SK-N-SH (cell line): ENCODE measurements around the gene SYT11. TPM values are rescaled to one million over a fixed set of nuclear protein-coding genes. Genes with fewer than 3 reads are reported as not detected.

Experiments
- CTCF ChIA-PET: fragments of 300-600, 350-600 bp; formaldehyde crosslinking; extraction: SDS; loops from one replicate; lab custom pipeline; 2021; lab: Yijun Ruan, JAX
- POLR2A ChIA-PET: fragments of 350-600 bp; sonication (Branson Sonifier 250); formaldehyde crosslinking; extraction: SDS; loops from one replicate; lab custom pipeline; 2020; ENCODE audit warnings: antibody characterized with exemption, inconsistent platforms; lab: Yijun Ruan, JAX
- DNase-seq: peaks from one replicate; pipeline ENCODE4 v3.0.0; 2012
- H2AFZ ChIP-seq: fragments of 200-600 bp; sonication (generic); 2 replicates; pipeline ENCODE4 v1.8.1; 2016; ENCODE audit warnings: antibody characterized with exemption, mild to moderate bottlenecking, low read depth
- H3F3A ChIP-seq: fragments of 200-600 bp; sonication (generic); replicated peaks from 2 replicates; pipeline ENCODE3; 2016; ENCODE audit warnings: antibody characterized with exemption, mild to moderate bottlenecking; ENCODE audit not compliant: insufficient read depth
- H3K27ac ChIP-seq, 2 experiments: fragments of 200-500 bp in 1 of 2; fragments of 200-600 bp in 1 of 2; sonication (Bioruptor generic) in 1 of 2; sonication (generic), shearing (Covaris generic) in 1 of 2; 2 replicates each; pipeline versions ENCODE4 v1.5.1 to v1.6.1; 2014 to 2016; ENCODE audit warnings: low read depth in 2 of 2, inconsistent platforms in 1 of 2, low read length in 1 of 2, mild to moderate bottlenecking in 1 of 2, mixed read lengths in 1 of 2
- H3K27me3 ChIP-seq: fragments of 200-600 bp; sonication (generic), shearing (Covaris generic); 2 replicates; pipeline ENCODE4 v1.6.1; 2016; ENCODE audit warnings: mixed run types; ENCODE audit not compliant: insufficient read depth
- H3K36me3 ChIP-seq, 2 experiments: fragments of 200-500 bp in 1 of 2; fragments of 200-600 bp in 1 of 2; sonication (Bioruptor generic) in 1 of 2; sonication (generic) in 1 of 2; replicated peaks in 1 of 2; 2 replicates each; pipeline versions ENCODE3 to v1.5.1; 2014 to 2016; ENCODE audit warnings: low read length in 1 of 2, mild to moderate bottlenecking in 1 of 2; ENCODE audit not compliant: insufficient read depth in 2 of 2, control insufficient read depth in 1 of 2
- H3K4me1 ChIP-seq, 2 experiments: fragments of 200-500 bp in 1 of 2; fragments of 200-600 bp in 1 of 2; sonication (Bioruptor generic) in 1 of 2; sonication (generic), shearing (Covaris generic) in 1 of 2; 2 replicates each; pipeline versions ENCODE4 v1.5.1 to v1.6.1; 2014 to 2016; ENCODE audit warnings: low read depth in 1 of 2, low read length in 1 of 2, mixed run types in 1 of 2; ENCODE audit not compliant: insufficient read depth in 2 of 2, control insufficient read depth in 1 of 2
- H3K4me2 ChIP-seq: fragments of 200-600 bp; sonication (generic), shearing (Covaris generic); 2 replicates; pipeline ENCODE4 v1.6.1; 2017; ENCODE audit warnings: mixed run types
- H3K4me3 ChIP-seq, 2 experiments: fragments of 200-500 bp in 1 of 2; fragments of 200-600 bp in 1 of 2; sonication (Bioruptor generic) in 1 of 2; sonication (generic), shearing (Covaris generic) in 1 of 2; 2 replicates each; pipeline versions ENCODE4 v1.5.1 to v1.8.1; 2014 to 2016; ENCODE audit warnings: low read depth in 2 of 2, inconsistent platforms in 1 of 2, low read length in 1 of 2, mild to moderate bottlenecking in 1 of 2, mixed read lengths in 1 of 2, moderate library complexity in 1 of 2
- H3K79me2 ChIP-seq: fragments of 200-600 bp; sonication (generic); 2 replicates; pipeline ENCODE4 v1.8.1; 2017; ENCODE audit warnings: mild to moderate bottlenecking; ENCODE audit not compliant: insufficient read depth
- H3K9ac ChIP-seq: fragments of 200-600 bp; sonication (generic); 2 replicates; pipeline ENCODE4 v1.6.1; 2017; ENCODE audit warnings: mixed run types
- H3K9me2 ChIP-seq: fragments of 200-600 bp; sonication (generic); 2 replicates; pipeline ENCODE4 v1.6.1; 2017; ENCODE audit warnings: mixed run types
- H3K9me3 ChIP-seq: fragments of 200-600 bp; sonication (generic); 2 replicates; pipeline ENCODE4 v1.6.1; 2017; ENCODE audit warnings: mixed run types, mild to moderate bottlenecking, moderate library complexity
- H4K20me1 ChIP-seq: fragments of 200-600 bp; sonication (generic); 2 replicates; pipeline ENCODE4 v1.6.1; 2017; ENCODE audit warnings: mild to moderate bottlenecking, mixed run types; ENCODE audit not compliant: insufficient read depth
- CTCF ChIP-seq: fragments of 200-600 bp; sonication (generic); IDR thresholded peaks from 2 replicates; pipeline ENCODE4 v1.6.1; 2017; ENCODE audit warnings: antibody characterized with exemption, mild to moderate bottlenecking, moderate library complexity
- FOXJ3 ChIP-seq: sonication (generic); formaldehyde crosslinking; IDR thresholded peaks from 2 replicates; pipeline ENCODE4 v1.5.1; 2020; ENCODE audit warnings: mild to moderate bottlenecking, missing genetic modification reagents
- FOXM1 ChIP-seq: IDR thresholded peaks from 2 replicates; pipeline ENCODE4 v1.4.0; 2012; ENCODE audit warnings: low read depth, mild to moderate bottlenecking
- GATA2 ChIP-seq: sonication (generic); formaldehyde crosslinking; IDR thresholded peaks from 2 replicates; pipeline ENCODE4 v1.5.0; 2020; ENCODE audit warnings: mild to moderate bottlenecking, missing genetic modification reagents
- IRF3 ChIP-seq: fragments of 150-350 bp; IDR thresholded peaks from 2 replicates; pipeline ENCODE4 v1.6.1; 2016; ENCODE audit warnings: mild to moderate bottlenecking, low read depth, low read length
- NFIC ChIP-seq: IDR thresholded peaks from 2 replicates; pipeline ENCODE4 v1.4.0; 2012; ENCODE audit warnings: borderline replicate concordance
- POLR2AphosphoS5 ChIP-seq: IDR thresholded peaks from 2 replicates; pipeline ENCODE4 v1.6.1; 2012; ENCODE audit warnings: low read depth, low read length
- RCOR1 ChIP-seq: fragments of 150-350 bp; IDR thresholded peaks from 2 replicates; pipeline ENCODE4 v1.6.1; 2017; ENCODE audit warnings: antibody characterized with exemption, low read length
- RFX5 ChIP-seq: IDR thresholded peaks from 2 replicates; pipeline ENCODE4 v1.6.1; 2012; ENCODE audit warnings: mild to moderate bottlenecking, improper control_type of control experiment, low read length
- SIN3A ChIP-seq: IDR thresholded peaks from 2 replicates; pipeline ENCODE4 v1.6.1; 2012; ENCODE audit warnings: low read depth, mild to moderate bottlenecking, low read length, moderate library complexity, borderline replicate concordance
- TEAD4 ChIP-seq: IDR thresholded peaks from 2 replicates; pipeline ENCODE4 v1.4.0; 2012; ENCODE audit warnings: mild to moderate bottlenecking, borderline replicate concordance; ENCODE audit not compliant: insufficient read depth
- YY1 ChIP-seq: IDR thresholded peaks from 2 replicates; pipeline ENCODE4 v1.4.0; 2012; ENCODE audit warnings: low read depth, mild to moderate bottlenecking
- WGBS: methylation state at CpG from one replicate; pipeline ENCODE4 v1.1.6; 2017; ENCODE audit warnings: low lambda C conversion rate; 5-methylcytosine and 5-hydroxymethylcytosine counted together
- polyA plus RNA-seq, 3 experiments: library from polyadenylated mRNA; depleted of rRNA; stranded (reverse); fragments of >200 nt; gene quantifications; 2 replicates each; pipeline ENCODE4 v1.2.3, GENCODE V29; 2012

SYT11 gene
- polyA plus RNA-seq, 1 of the 3 experiments (the other 2 are of a cell fraction), result 26.7 TPM

- no peak for DNase-seq
- peaks cover 37 to 81% of the 10 kb centered on the region in 2 experiments for H3K36me3 ChIP-seq
- CTCF ChIA-PET, result no interaction called here
Measured at GRCh38 chr1:155900161-155900560, 40.8 kb downstream of the SYT11 start.

GRCh38 chr1:155904261-155904660 lies 44.9 kb downstream of the SYT11 start:
- Histone ChIP-seq H3K4me3 (no peak overlapping the region), H3K27ac (no peak overlapping the region), H2AFZ (no peak overlapping the region), H3F3A (peaks cover 12% of the 10 kb centered on the region), H4K20me1 (no peaks in the 10 kb centered on the region), H3K4me1 (0 out of 4 replicates have a peak, but pooled peaks cover 0 to 8% of the 10 kb centered on the region in 2 experiments), H3K9me2 (no peaks in the 10 kb centered on the region), H3K9me3 (no peaks in the 10 kb centered on the region), H3K27me3 (no peaks in the 10 kb centered on the region), H3K36me3 (peaks cover 43 to 91% of the 10 kb centered on the region in 2 experiments), H3K4me2 (no peak overlapping the region), H3K9ac (no peak overlapping the region), H3K79me2 (peaks cover 47% of the 10 kb centered on the region)
- TF ChIP-seq RFX5 (no peak), IRF3 (no peak), FOXM1 (no peak)
- ChIA-PET CTCF (interaction anchor here (0.7 to 1.3 kb wide), 4 partner anchors 10 to 85 kb away, joined by 3 to 5 read pairs (median 4); no protein-coding TSS in a partner anchor), POLR2A (interaction anchor here (0.9 kb wide), 1 partner anchor 47 kb away, joined by 3 read pairs; the partner anchor contains the start of gene GON4L)
- no peak for DNase-seq
- whole genome bisulfite sequencing, result 94% methylated on average over 12 of the region's 12 CpGs

More at GRCh38 chr1:155900161-155900560, 40.8 kb downstream of the SYT11 start:
- Histone ChIP-seq H3F3A (peaks cover 16% of the 10 kb centered on the region), H3K4me1 (peaks cover 0 to 3% of the 10 kb centered on the region in 2 experiments; a peak in 1 of 4 replicates), H3K27me3 (no peaks in the 10 kb centered on the region), H3K27ac (no peak overlapping the region), H2AFZ (no peak overlapping the region), H3K4me3 (no peak overlapping the region), H4K20me1 (no peaks in the 10 kb centered on the region), H3K9me3 (no peaks in the 10 kb centered on the region), H3K79me2 (peaks cover 15% of the 10 kb centered on the region; the same call in 1 of the 2 replicates), H3K4me2 (no peak overlapping the region), H3K9me2 (no peaks in the 10 kb centered on the region), H3K9ac (no peak overlapping the region)
- 98% methylated on average over 4 of the region's 4 CpGs for WGBS
- POLR2A ChIA-PET, result no interaction called here
- TF ChIP-seq NFIC, result no peak
- no peak for TF ChIP-seq CTCF
- TF ChIP-seq POLR2AphosphoS5, result no peak
- TF ChIP-seq TEAD4, result no peak
- TF ChIP-seq SIN3A, result no peak
- TF ChIP-seq YY1, result no peak
- no peak for TF ChIP-seq FOXJ3 (CRISPR knock-in tag)
- no peak for TF ChIP-seq GATA2 (CRISPR knock-in tag)
- no peak for TF ChIP-seq RCOR1
